A549 treated with AZD2906 at 1 μM for 4 hours (cell line): Measurements from ENCODE around the gene MBOAT7. TPM values are rescaled to one million over a fixed set of nuclear protein-coding genes. Genes with fewer than 3 reads are reported as not detected.

Source experiments
- total RNA-seq: library from RNA; stranded (reverse); fragments of 200-300 nt; extraction: Qiagen RNA extraction; gene quantifications from 5 replicates; pipeline ENCODE4 v1.2.3, GENCODE V29; 2022

MBOAT7 gene
- total RNA-seq = 114 to 154 TPM (median 150 TPM) in 5 replicates

GRCh38 chr19:54189145-54189734, at the start of gene MBOAT7:
Gene MBOAT7 (minus strand): TSS chr19:54189580. CDS start chr19:54188508, 1,072 bp downstream.

GRCh38 chr19:54222474-54223276, 33.3 kb upstream of the MBOAT7 start, which contains the start of gene LILRB3:
Gene LILRB3 (minus strand): TSS chr19:54223007. CDS start chr19:54222976, 31 bp downstream.

GRCh38 chr19:54191011-54191810, 1.8 kb upstream of the MBOAT7 start, which contains the start of gene TSEN34:
Gene TSEN34 (plus strand): TSS chr19:54191308. CDS start chr19:54191365, 57 bp downstream.

GRCh38 chr19:54172471-54173358, 16.7 kb downstream of the MBOAT7 start, which contains the start of gene TMC4:
Gene TMC4 (minus strand): TSS chr19:54173160. CDS start chr19:54173117, 43 bp downstream.

GRCh38 chr19:54159352-54160181, 29.8 kb downstream of the MBOAT7 start, which contains the start of gene LENG1:
Gene LENG1 (minus strand): TSS chr19:54159721. CDS start chr19:54159695, 26 bp downstream.

GRCh38 chr19:54137699-54138488, 51.5 kb downstream of the MBOAT7 start, which contains the start of gene CNOT3:
Gene CNOT3 (plus strand): TSS chr19:54137762. CDS start chr19:54142979, 5,217 bp downstream.

Other genes with a start within 250 kb of the MBOAT7 start
- 0.47 to 0.82 TPM (median 0.75 TPM) in 5 replicates for gene CACNG8, start 226.6 kb downstream of the MBOAT7 start, total RNA-seq
- 10.3 to 12.7 TPM (median 11.0 TPM) in 5 replicates for gene CACNG6, start 197.9 kb downstream of the MBOAT7 start, total RNA-seq
- 0.43 to 0.83 TPM (median 0.50 TPM) in 5 replicates for gene VSTM1, start 125.7 kb downstream of the MBOAT7 start, total RNA-seq
- gene TARM1, start 108.2 kb downstream of the MBOAT7 start, total RNA-seq = not detected in 5 replicates
- 0.18 to 0.42 TPM (median 0.33 TPM) in 5 replicates for gene OSCAR, start 88.8 kb downstream of the MBOAT7 start, total RNA-seq
- 164 to 263 TPM (median 226 TPM) in 5 replicates for gene NDUFA3, start 86.7 kb downstream of the MBOAT7 start, total RNA-seq
- 18.7 to 23.8 TPM (median 19.6 TPM) in 5 replicates for gene TFPT, start 73.9 kb downstream of the MBOAT7 start, total RNA-seq
- 104 to 124 TPM (median 113 TPM) in 5 replicates for gene PRPF31, start 73.8 kb downstream of the MBOAT7 start, total RNA-seq
- 48.7 to 67.2 TPM (median 58.6 TPM) in 5 replicates for gene CNOT3, start 51.8 kb downstream of the MBOAT7 start, total RNA-seq
- gene LENG1, start 29.9 kb downstream of the MBOAT7 start, total RNA-seq = 7.8 to 9.4 TPM (median 8.1 TPM) in 5 replicates
- 0.69 to 1.3 TPM (median 1.1 TPM) in 5 replicates for gene TMC4, start 16.4 kb downstream of the MBOAT7 start, total RNA-seq
- gene TSEN34, start 1.7 kb upstream of the MBOAT7 start, total RNA-seq = 81.8 to 130 TPM (median 123 TPM) in 5 replicates
- gene RPS9, start 11.3 kb upstream of the MBOAT7 start, total RNA-seq = 2,105 to 2,627 TPM (median 2,279 TPM) in 5 replicates
- 0.11 to 0.50 TPM (median 0.23 TPM) in 5 replicates for gene LILRB3, start 33.4 kb upstream of the MBOAT7 start, total RNA-seq
- gene LILRA6, start 53.2 kb upstream of the MBOAT7 start, total RNA-seq = 0.06 to 0.08 TPM (median 0.06 TPM) in 5 replicates
- gene LILRB5, start 67.7 kb upstream of the MBOAT7 start, total RNA-seq = 0.03 to 0.06 TPM (median 0.05 TPM) in 4 of 5 replicates, not detected in the other
- 0.08 to 0.17 TPM (median 0.09 TPM) in 4 of 5 replicates, not detected in the other for gene LILRB2, start 91.5 kb upstream of the MBOAT7 start, total RNA-seq
- 0.09 TPM in 1 of 5 replicates, not detected in the others for gene LILRA5, start 123.6 kb upstream of the MBOAT7 start, total RNA-seq
- gene LILRA4, start 149.6 kb upstream of the MBOAT7 start, total RNA-seq = 0.02 to 0.06 TPM in 2 of 5 replicates, not detected in the others
- gene LAIR1, start 175.4 kb upstream of the MBOAT7 start, total RNA-seq = not detected in 5 replicates
- gene TTYH1, start 225.9 kb upstream of the MBOAT7 start, total RNA-seq = 0.03 to 0.25 TPM (median 0.17 TPM) in 4 of 5 replicates, not detected in the other